Neuronal stem cell (in vitro differentiated cells): Measurements from ENCODE around the gene DECR2.
A peak's percentile ranks its signal among the peaks of the same experiment; 100 is the strongest.

Source experiments
- DNase-seq: peaks from one replicate; pipeline ENCODE4 v3.0.0-alpha.2; 2013; ENCODE audit warnings: low spot score
- H2AFZ ChIP-seq: one replicate; pipeline ENCODE4 v1.6.1; 2013; ENCODE audit warnings: mild to moderate bottlenecking, low read length, inconsistent platforms
- H2AK5ac ChIP-seq: 2 replicates; pipeline ENCODE4 v1.6.1; 2013; ENCODE audit warnings: low read depth, mild to moderate bottlenecking, inconsistent platforms, low read length, moderate library complexity, mixed read lengths
- H2BK120ac ChIP-seq: 2 replicates; pipeline ENCODE4 v1.6.1; 2013; ENCODE audit warnings: low read depth, mild to moderate bottlenecking, inconsistent platforms, low read length, moderate library complexity, mixed read lengths
- H2BK12ac ChIP-seq: one replicate; pipeline ENCODE4 v1.6.1; 2013; ENCODE audit warnings: low read length, inconsistent platforms
- H2BK15ac ChIP-seq: 2 replicates; pipeline ENCODE4 v1.6.1; 2013; ENCODE audit warnings: mild to moderate bottlenecking, low read length, inconsistent platforms, mixed read lengths
- H2BK5ac ChIP-seq: one replicate; pipeline ENCODE4 v1.6.1; 2013; ENCODE audit warnings: inconsistent platforms, mild to moderate bottlenecking, low read length, moderate library complexity
- H3K14ac ChIP-seq: one replicate; pipeline ENCODE4 v1.6.1; 2013; ENCODE audit warnings: low read length, inconsistent platforms
- H3K18ac ChIP-seq: 2 replicates; pipeline ENCODE4 v1.6.1; 2013; ENCODE audit warnings: low read length, inconsistent platforms
- H3K23ac ChIP-seq: 2 replicates; pipeline ENCODE4 v1.6.1; 2013; ENCODE audit warnings: low read depth, mild to moderate bottlenecking, mixed read lengths, low read length, inconsistent platforms; ENCODE audit not compliant: poor library complexity
- H3K27ac ChIP-seq: replicated peaks from 3 replicates; pipeline ENCODE4 v1.5.1; 2013; ENCODE audit warnings: low read length, inconsistent platforms
- H3K27me3 ChIP-seq, 3 experiments: 2 replicates each; pipeline ENCODE4 v1.6.1; 2013; ENCODE audit warnings: low read length in 3 of 3, mild to moderate bottlenecking in 2 of 3, inconsistent platforms in 1 of 3, low read depth in 1 of 3, mixed read lengths in 1 of 3, moderate library complexity in 1 of 3; ENCODE audit not compliant: control insufficient read depth in 3 of 3, insufficient read depth in 3 of 3
- H3K36me3 ChIP-seq, 2 donors: replicated peaks in 1 of 2; 2 replicates each; pipeline ENCODE4 v1.6.1; 2013; ENCODE audit warnings: low read length in 2 of 2; ENCODE audit not compliant: control insufficient read depth in 2 of 2, insufficient read depth in 2 of 2
- H3K4ac ChIP-seq: 2 replicates; pipeline ENCODE4 v1.6.1; 2013; ENCODE audit warnings: inconsistent platforms, mild to moderate bottlenecking, low read length, moderate library complexity
- H3K4me1 ChIP-seq, 2 donors: 1 replicate in 1 of 2; 2 replicates in 1 of 2; pipeline ENCODE4 v1.6.1; 2013; ENCODE audit warnings: low read length in 2 of 2, low read depth in 1 of 2; ENCODE audit not compliant: control insufficient read depth in 2 of 2, insufficient read depth in 1 of 2
- H3K4me2 ChIP-seq: one replicate; pipeline ENCODE4 v1.6.1; 2013; ENCODE audit warnings: mild to moderate bottlenecking, low read length, inconsistent platforms; ENCODE audit not compliant: insufficient read depth, poor library complexity, severe bottlenecking
- H3K4me3 ChIP-seq, 2 donors: 2 replicates each; pipeline ENCODE4 v1.5.1; 2013; ENCODE audit warnings: low read length in 2 of 2, mild to moderate bottlenecking in 2 of 2, inconsistent platforms in 1 of 2, moderate library complexity in 1 of 2
- H3K79me1 ChIP-seq: one replicate; pipeline ENCODE4 v1.6.1; 2013; ENCODE audit warnings: low read depth, mild to moderate bottlenecking, inconsistent platforms, low read length, moderate library complexity
- H3K9ac ChIP-seq: one replicate; pipeline ENCODE4 v1.6.1; 2013; ENCODE audit warnings: mild to moderate bottlenecking, low read depth, low read length, inconsistent platforms; ENCODE audit not compliant: poor library complexity
- H3K9me3 ChIP-seq, 2 donors: replicated peaks in 1 of 2; 2 replicates each; pipeline versions ENCODE3 to v1.6.1; 2013; ENCODE audit warnings: low read length in 2 of 2, mild to moderate bottlenecking in 2 of 2, inconsistent platforms in 1 of 2, low read depth in 1 of 2, mixed read lengths in 1 of 2, moderate library complexity in 1 of 2; ENCODE audit not compliant: control insufficient read depth in 2 of 2, insufficient read depth in 1 of 2
- H4K8ac ChIP-seq: one replicate; pipeline ENCODE4 v1.6.1; 2013; ENCODE audit warnings: low read depth, mild to moderate bottlenecking, inconsistent platforms, low read length, moderate library complexity
- H4K91ac ChIP-seq: one replicate; pipeline ENCODE4 v1.6.1; 2013; ENCODE audit warnings: low read length, low read depth, mild to moderate bottlenecking, inconsistent platforms; ENCODE audit not compliant: poor library complexity
- WGBS, 2 donors: extraction: QIAGEN DNeasy Blood & Tissue Kit; methylation state at CpG; one replicate each; pipeline ENCODE4 v1.1.7; 2013; ENCODE audit warnings: missing lambda C conversion rate in 2 of 2, mixed read lengths in 1 of 2; ENCODE audit not compliant: insufficient read length in 2 of 2, insufficient replicate concordance in 1 of 2; ENCODE audit errors: extremely low coverage in 2 of 2; 5-methylcytosine and 5-hydroxymethylcytosine counted together

DECR2 gene

DNA sequence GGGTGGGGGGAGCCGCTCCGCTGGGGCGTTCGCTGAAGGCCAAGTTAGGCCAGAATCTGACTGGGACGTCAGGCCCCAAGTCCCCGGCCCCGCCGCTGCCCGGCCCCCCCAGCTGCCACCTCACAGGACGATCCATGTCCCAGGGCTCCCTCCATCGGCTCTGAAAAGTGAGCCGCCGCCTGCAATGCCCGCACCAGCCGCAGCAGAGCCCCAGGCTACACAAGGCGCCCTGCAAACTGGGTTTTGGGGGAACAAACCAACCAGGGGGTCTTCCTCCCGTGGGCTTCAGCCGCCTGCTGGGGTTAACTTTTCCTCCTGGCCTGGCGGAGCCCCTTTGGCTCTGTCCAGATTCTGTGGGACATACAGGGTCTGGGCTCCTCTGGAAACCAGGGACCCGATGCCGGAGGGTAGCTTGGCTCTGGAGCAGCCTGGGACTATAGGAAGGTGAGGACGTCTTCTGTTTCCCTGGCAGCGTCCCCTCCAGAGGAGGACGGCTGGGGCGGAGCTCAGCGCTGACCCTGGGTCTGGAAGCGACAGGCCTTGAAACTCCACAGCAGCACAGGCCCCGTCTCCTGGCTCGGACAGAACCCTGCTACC, 3.9 kb upstream of the DECR2 start:
- H3K36me3 ChIP-seq, result peaks cover 21 to 30% of the 10 kb centered on the region in 2 donors
- no peak overlapping the region for H2BK15ac ChIP-seq
- peaks cover 7% of the 10 kb centered on the region for H3K79me1 ChIP-seq
- H2AK5ac ChIP-seq, result no peak overlapping the region
- peak overlapping the region; percentile 68 for H3K27ac ChIP-seq
- no peak overlapping the region for H2AFZ ChIP-seq
- no CpG with 5 or more reads among the region's 29 CpGs for WGBS, 2 donors
- H3K4ac ChIP-seq, result no peak overlapping the region
- peak; percentile 71 for DNase-seq
- no peaks in the 10 kb centered on the region for H3K9me3 ChIP-seq
- H2BK120ac ChIP-seq, result no peak overlapping the region
- no peak overlapping the region for H3K14ac ChIP-seq
- no peak overlapping the region for H3K23ac ChIP-seq
- no peaks in the 10 kb centered on the region for H3K27me3 ChIP-seq
- H3K18ac ChIP-seq, result peak overlapping the region; percentile 39
- peak overlapping the region; percentile 0 to 94 for H3K4me3 ChIP-seq
- no peak overlapping the region for H4K91ac ChIP-seq
- no peak overlapping the region for H4K8ac ChIP-seq
- H2BK12ac ChIP-seq, result no peak overlapping the region
- H3K4me2 ChIP-seq, result peak overlapping the region; percentile 33
- H2BK5ac ChIP-seq, result peak overlapping the region; percentile 71
- peaks cover 9 to 15% of the 10 kb centered on the region in 2 donors for H3K4me1 ChIP-seq
- no peak overlapping the region for H3K9ac ChIP-seq

DNA sequence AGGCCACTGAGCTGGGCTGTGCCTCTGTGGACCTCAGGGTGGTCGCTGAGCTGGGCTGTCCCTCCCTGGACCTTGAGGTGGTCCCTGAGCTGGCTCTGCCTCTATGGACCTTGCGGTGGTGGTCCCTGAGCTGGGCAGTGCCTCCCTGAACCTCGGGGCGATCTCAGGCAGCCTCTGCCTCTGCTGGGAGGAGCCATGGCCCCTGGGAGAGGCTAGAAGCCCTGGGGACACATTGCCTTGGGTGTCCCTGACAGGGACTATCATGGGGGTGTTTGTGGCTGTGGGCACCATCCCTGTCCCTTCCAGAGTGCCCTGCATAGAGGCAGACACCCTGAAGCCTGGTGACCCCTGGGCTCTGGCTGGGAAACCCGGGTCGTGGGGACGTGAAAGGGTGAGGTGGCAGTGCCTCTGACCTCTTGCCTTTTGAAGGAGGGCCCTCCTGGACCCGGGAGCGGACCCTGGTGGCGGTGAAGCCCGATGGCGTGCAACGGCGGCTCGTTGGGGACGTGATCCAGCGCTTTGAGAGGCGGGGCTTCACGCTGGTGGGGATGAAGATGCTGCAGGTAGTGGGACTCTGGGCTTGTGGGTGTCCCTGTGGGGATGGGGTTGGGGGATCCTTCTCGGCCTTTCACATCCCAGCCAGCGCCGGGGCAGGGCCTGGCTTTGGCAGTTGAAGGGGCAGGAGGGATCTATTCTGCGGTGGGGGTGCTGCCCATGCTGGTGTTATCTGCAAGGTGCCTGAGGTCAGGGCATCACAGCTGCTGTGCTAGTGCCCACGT, 2.9 kb upstream of the DECR2 start:
- H3K14ac ChIP-seq, result no peak overlapping the region
- H2BK5ac ChIP-seq, result no peak overlapping the region
- H3K27me3 ChIP-seq, result no peaks in the 10 kb centered on the region
- peaks cover 9 to 15% of the 10 kb centered on the region in 2 donors for H3K4me1 ChIP-seq
- no peak overlapping the region for H3K27ac ChIP-seq
- no peak overlapping the region for H2BK12ac ChIP-seq
- no peak overlapping the region for H3K4ac ChIP-seq
- H3K36me3 ChIP-seq, result peaks cover 21 to 30% of the 10 kb centered on the region in 2 donors
- DNase-seq, result no peak
- H3K79me1 ChIP-seq, result peaks cover 7% of the 10 kb centered on the region
- no peak overlapping the region for H3K4me2 ChIP-seq
- H2AFZ ChIP-seq, result no peak overlapping the region
- H2BK15ac ChIP-seq, result no peak overlapping the region
- no peaks in the 10 kb centered on the region for H3K9me3 ChIP-seq
- H4K91ac ChIP-seq, result no peak overlapping the region
- no peak overlapping the region for H2BK120ac ChIP-seq
- H4K8ac ChIP-seq, result peak overlapping the region; percentile 65
- no peak overlapping the region for H3K4me3 ChIP-seq
- peak overlapping the region; percentile 73 for H3K23ac ChIP-seq
- peak overlapping the region; percentile 56 for H2AK5ac ChIP-seq
- no CpG with 5 or more reads among the region's 24 CpGs for WGBS, 2 donors
- peak overlapping the region; percentile 60 for H3K9ac ChIP-seq
- H3K18ac ChIP-seq, result no peak overlapping the region

DNA sequence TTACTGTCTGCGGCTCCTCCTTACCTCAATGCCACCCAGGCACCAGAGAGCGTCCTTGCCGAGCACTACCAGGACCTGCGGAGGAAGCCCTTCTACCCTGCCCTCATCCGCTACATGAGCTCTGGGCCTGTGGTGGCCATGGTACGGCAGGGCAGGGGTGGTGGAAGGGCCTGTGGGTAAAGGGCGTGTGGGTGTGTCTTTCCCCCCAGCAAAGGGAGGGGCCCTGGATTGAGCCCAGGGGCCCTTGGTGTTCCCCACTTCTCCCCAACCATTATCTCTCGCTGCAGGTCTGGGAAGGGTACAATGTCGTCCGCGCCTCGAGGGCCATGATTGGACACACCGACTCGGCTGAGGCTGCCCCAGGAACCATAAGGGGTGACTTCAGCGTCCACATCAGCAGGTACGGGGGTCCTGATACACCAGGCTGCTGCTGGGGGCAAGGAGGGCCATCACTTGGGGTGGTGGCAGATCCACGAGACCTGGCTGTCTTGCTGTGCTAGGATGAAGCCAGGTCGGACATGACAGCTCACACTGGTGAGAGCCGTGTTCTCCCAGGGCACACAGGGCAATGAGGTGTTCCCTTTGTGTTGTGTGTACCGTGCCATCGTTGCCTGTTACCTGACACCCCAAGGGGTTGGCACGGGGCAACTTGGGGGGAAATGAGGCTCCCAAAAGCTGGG, 2.2 kb upstream of the DECR2 start:
- Histone ChIP-seq H4K8ac (peak overlapping the region; percentile 65), H3K4me1 (peaks cover 9 to 15% of the 10 kb centered on the region in 2 donors), H2BK12ac (no peak overlapping the region), H3K23ac (peak overlapping the region; percentile 73), H2AK5ac (peak overlapping the region; percentile 56), H3K4ac (no peak overlapping the region), H3K4me3 (peak overlapping the region in 1 of 2 donors; percentile 0), H3K79me1 (peaks cover 7% of the 10 kb centered on the region), H3K9ac (no peak overlapping the region), H4K91ac (no peak overlapping the region), H3K4me2 (no peak overlapping the region), H2BK5ac (peak overlapping the region; percentile 4), H2BK120ac (no peak overlapping the region), H3K9me3 (no peaks in the 10 kb centered on the region), H2BK15ac (no peak overlapping the region), H2AFZ (no peak overlapping the region), H3K18ac (no peak overlapping the region), H3K27ac (no peak overlapping the region), H3K14ac (no peak overlapping the region), H3K36me3 (peaks cover 21 to 30% of the 10 kb centered on the region in 2 donors), H3K27me3 (no peaks in the 10 kb centered on the region)
- no peak for DNase-seq
- no CpG with 5 or more reads among the region's 22 CpGs for WGBS, 2 donors

DNA sequence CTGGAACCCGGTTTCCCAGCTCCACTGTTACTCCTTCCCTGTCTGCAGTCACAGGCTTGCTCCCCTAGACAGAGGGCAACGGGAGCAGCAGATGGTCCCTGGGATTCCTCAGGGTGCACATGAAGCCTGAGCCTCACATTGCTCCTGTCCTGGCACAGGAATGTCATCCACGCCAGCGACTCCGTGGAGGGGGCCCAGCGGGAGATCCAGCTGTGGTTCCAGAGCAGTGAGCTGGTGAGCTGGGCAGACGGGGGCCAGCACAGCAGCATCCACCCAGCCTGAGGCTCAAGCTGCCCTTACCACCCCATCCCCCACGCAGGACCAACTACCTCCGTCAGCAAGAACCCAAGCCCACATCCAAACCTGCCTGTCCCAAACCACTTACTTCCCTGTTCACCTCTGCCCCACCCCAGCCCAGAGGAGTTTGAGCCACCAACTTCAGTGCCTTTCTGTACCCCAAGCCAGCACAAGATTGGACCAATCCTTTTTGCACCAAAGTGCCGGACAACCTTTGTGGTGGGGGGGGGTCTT, 1.6 kb upstream of the DECR2 start:
- Histone ChIP-seq H4K8ac (no peak overlapping the region), H2BK12ac (no peak overlapping the region), H2AK5ac (no peak overlapping the region), H3K4me1 (peaks cover 9 to 15% of the 10 kb centered on the region in 2 donors), H3K4me2 (no peak overlapping the region), H3K9ac (no peak overlapping the region), H3K23ac (no peak overlapping the region), H2BK5ac (peak overlapping the region; percentile 4), H3K27me3 (no peaks in the 10 kb centered on the region), H2BK120ac (no peak overlapping the region), H3K18ac (no peak overlapping the region), H3K27ac (no peak overlapping the region), H3K4ac (no peak overlapping the region), H3K79me1 (peaks cover 7% of the 10 kb centered on the region), H2AFZ (no peak overlapping the region), H3K14ac (no peak overlapping the region), H3K9me3 (no peaks in the 10 kb centered on the region), H3K36me3 (peaks cover 21 to 30% of the 10 kb centered on the region in 2 donors), H4K91ac (no peak overlapping the region), H3K4me3 (peak overlapping the region in 1 of 2 donors; percentile 0), H2BK15ac (no peak overlapping the region)
- WGBS, 2 donors, result no CpG with 5 or more reads among the region's 10 CpGs
- no peak for DNase-seq
